COLO829 (cell line): ENCODE data around the gene TAF6.

Experiments used
- DNase-seq: peaks from one replicate; pipeline ENCODE4 v3.0.0; 2012; ENCODE audit warnings: low spot score

Gene TAF6

DNA sequence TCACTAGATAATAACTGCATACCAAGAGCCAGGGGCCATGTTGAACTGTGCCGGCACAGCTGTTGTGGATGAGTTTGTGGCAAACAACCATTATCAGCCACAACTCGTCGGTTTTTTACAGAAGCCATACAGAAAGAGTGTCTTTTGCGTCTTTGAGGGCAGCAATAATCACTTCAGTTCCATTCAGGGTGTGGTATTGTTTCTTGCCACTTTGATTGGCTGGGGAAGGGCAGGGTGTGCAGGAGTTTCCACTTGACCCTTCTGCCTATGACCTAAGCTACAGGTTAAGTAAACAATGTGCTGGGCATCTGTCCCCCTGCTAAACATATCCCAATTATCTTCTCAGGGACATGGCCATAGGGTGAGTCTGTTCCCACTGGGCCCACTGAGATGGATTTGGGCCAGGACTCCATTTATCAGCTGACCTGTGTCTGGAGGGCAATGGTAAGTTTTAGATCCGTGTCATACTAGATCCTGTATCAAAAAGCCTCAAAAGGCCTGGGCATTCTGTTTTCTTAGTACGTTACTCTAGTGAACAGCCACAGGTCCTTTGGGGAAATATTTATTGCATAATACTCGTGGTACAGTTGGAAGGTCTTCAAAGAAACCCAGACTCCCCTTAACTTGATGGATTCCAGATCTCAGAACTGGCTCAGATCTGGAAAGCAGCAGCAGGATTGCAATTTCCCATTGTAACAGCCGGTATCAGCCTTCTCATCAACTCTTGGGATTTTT, 53.5 kb downstream of the TAF6 start:
- no peak for DNase-seq

- no peak for DNase-seq
These were observed 55.0 kb downstream of the TAF6 start for GRCh38 chr7:100064162-100064561.

DNA sequence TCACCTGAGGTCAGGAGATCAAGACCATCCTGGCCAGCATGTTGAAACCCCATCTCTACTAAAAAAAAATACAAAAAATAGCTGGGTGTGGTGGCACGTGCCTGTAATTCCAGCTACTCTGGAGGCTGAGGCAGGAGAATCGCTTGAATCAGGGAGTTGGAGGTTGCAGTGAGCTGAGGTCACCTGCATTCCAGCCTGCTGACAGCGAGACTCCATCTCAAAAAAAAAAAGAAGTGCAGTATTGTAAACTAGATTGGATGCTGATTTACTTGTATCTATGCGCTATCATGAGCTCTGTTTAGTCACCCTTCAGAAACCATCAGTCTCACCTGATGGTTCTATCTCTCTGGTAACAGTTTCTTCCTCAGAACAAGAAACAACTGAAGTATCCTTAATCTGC, 55.8 kb downstream of the TAF6 start:
- DNase-seq: no peak

DNA sequence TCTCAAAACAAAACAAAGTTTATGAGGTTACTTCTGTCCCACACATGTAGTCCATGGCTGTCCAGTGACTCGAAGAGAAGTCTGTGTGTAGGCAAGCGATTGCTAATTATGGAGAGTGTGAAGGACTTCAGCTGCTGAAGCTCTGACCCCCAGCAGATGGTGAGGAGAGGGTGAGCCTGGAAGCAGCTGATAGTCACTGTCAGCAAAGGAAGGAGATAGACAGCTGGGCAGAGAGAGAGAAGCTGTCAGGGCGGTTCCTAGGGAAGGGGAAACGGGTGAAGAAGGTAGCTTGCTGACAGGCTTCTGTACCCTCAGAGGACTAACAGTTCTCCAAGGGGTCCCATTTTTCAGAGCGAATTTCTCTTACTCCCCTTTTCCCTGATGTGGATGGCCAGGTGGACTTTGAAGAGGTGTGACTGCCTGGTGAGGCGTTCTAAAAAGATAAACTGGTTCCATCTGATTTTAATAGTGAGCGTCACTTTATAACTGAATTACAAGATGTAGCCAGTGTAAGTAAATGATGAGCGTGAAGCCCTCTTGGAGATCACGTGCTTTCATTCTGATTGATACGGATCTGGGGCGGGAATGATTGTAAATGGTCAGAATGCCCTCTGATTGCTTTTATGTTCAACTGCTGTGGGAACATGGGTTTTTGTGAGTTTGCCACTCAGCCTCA, 57.5 kb downstream of the TAF6 start:
- no peak for DNase-seq

- no peak for DNase-seq
These were observed 59.9 kb downstream of the TAF6 start for GRCh38 chr7:100059251-100059739.
